H9 (cell line): ENCODE measurements around the gene TARBP1. TPM values are rescaled to one million over a fixed set of nuclear protein-coding genes. Genes with fewer than 3 reads are reported as not detected.

Source experiments
- DNase-seq: peaks from one replicate; pipeline ENCODE4 v3.0.0-alpha.2; 2017
- H2AFZ ChIP-seq: one replicate; pipeline ENCODE4 v1.6.1; 2013; ENCODE audit warnings: mild to moderate bottlenecking, low read length, control low read depth, moderate library complexity
- H2AK5ac ChIP-seq: 2 replicates; pipeline ENCODE4 v1.6.1; 2013; ENCODE audit warnings: low read length, control low read depth, mixed read lengths; ENCODE audit not compliant: insufficient read length
- H2BK120ac ChIP-seq: one replicate; pipeline ENCODE4 v1.6.1; 2013; ENCODE audit warnings: low read depth, mild to moderate bottlenecking, low read length, control low read depth, inconsistent platforms; ENCODE audit not compliant: poor library complexity, severe bottlenecking
- H2BK12ac ChIP-seq: 2 replicates; pipeline ENCODE4 v1.6.1; 2013; ENCODE audit warnings: low read length, control low read depth, mixed read lengths, low read depth; ENCODE audit not compliant: insufficient read length
- H2BK15ac ChIP-seq: 2 replicates; pipeline ENCODE4 v1.6.1; 2013; ENCODE audit warnings: low read depth, low read length, control low read depth
- H2BK20ac ChIP-seq: one replicate; pipeline ENCODE4 v1.6.1; 2013; ENCODE audit warnings: low read depth, mild to moderate bottlenecking, low read length, control low read depth, inconsistent platforms; ENCODE audit not compliant: poor library complexity, severe bottlenecking
- H2BK5ac ChIP-seq: 2 replicates; pipeline ENCODE4 v1.6.1; 2013; ENCODE audit warnings: low read length, control low read depth, mixed read lengths; ENCODE audit not compliant: insufficient read length
- H3K14ac ChIP-seq: 2 replicates; pipeline ENCODE4 v1.6.1; 2013; ENCODE audit warnings: low read length, control low read depth; ENCODE audit not compliant: insufficient read depth
- H3K18ac ChIP-seq: 2 replicates; pipeline ENCODE4 v1.6.1; 2013; ENCODE audit warnings: low read depth, mild to moderate bottlenecking, mixed read lengths, low read length, control low read depth; ENCODE audit not compliant: insufficient read length
- H3K23ac ChIP-seq: 2 replicates; pipeline ENCODE4 v1.6.1; 2013; ENCODE audit warnings: low read length, control low read depth, mixed read lengths, low read depth; ENCODE audit not compliant: insufficient read length
- H3K23me2 ChIP-seq: 2 replicates; pipeline ENCODE4 v1.6.1; 2013; ENCODE audit warnings: low read depth, mild to moderate bottlenecking, mixed read lengths, low read length, control low read depth; ENCODE audit not compliant: insufficient read length, poor library complexity, severe bottlenecking
- H3K27ac ChIP-seq: 2 replicates; pipeline ENCODE4 v1.5.1; 2013; ENCODE audit warnings: low read length, control low read depth, mixed read lengths, low read depth; ENCODE audit not compliant: insufficient read length
- H3K27me3 ChIP-seq: 2 replicates; pipeline ENCODE4 v1.6.1; 2013; ENCODE audit warnings: low read length, control low read depth, inconsistent platforms; ENCODE audit not compliant: insufficient read depth
- H3K4ac ChIP-seq: 2 replicates; pipeline ENCODE4 v1.6.1; 2013; ENCODE audit warnings: low read depth, mild to moderate bottlenecking, control low read depth, inconsistent platforms, low read length, moderate library complexity
- H3K4me1 ChIP-seq: 2 replicates; pipeline ENCODE4 v1.6.1; 2013; ENCODE audit warnings: low read length, control low read depth, inconsistent platforms; ENCODE audit not compliant: insufficient read depth
- H3K4me2 ChIP-seq: 2 replicates; pipeline ENCODE4 v1.6.1; 2013; ENCODE audit warnings: low read length, control low read depth, mixed read lengths; ENCODE audit not compliant: insufficient read length, insufficient read depth
- H3K56ac ChIP-seq: 2 replicates; pipeline ENCODE4 v1.6.1; 2013; ENCODE audit warnings: low read depth, mild to moderate bottlenecking, mixed read lengths, low read length, control low read depth; ENCODE audit not compliant: insufficient read length
- H3K79me1 ChIP-seq: 2 replicates; pipeline ENCODE4 v1.6.1; 2013; ENCODE audit warnings: low read depth, mild to moderate bottlenecking, moderate library complexity, low read length, control low read depth, inconsistent platforms; ENCODE audit not compliant: insufficient read depth, poor library complexity, severe bottlenecking
- H3K79me2 ChIP-seq: 2 replicates; pipeline ENCODE4 v1.6.1; 2013; ENCODE audit warnings: low read length, control low read depth, inconsistent platforms; ENCODE audit not compliant: insufficient read depth
- H3K9ac ChIP-seq: 2 replicates; pipeline ENCODE4 v1.6.1; 2013; ENCODE audit warnings: low read length, control low read depth, mixed read lengths; ENCODE audit not compliant: insufficient read length; ENCODE audit errors: extremely low read depth
- H3K9me3 ChIP-seq: one replicate; pipeline ENCODE4 v1.6.1; 2013; ENCODE audit warnings: low read depth, low read length, inconsistent platforms; ENCODE audit not compliant: control insufficient read depth
- H3T11ph ChIP-seq: one replicate; pipeline ENCODE4 v1.6.1; 2013; ENCODE audit warnings: mild to moderate bottlenecking, low read length, control low read depth, inconsistent platforms
- H4K20me1 ChIP-seq: one replicate; pipeline ENCODE4 v1.6.1; 2013; ENCODE audit not compliant: control insufficient read depth, insufficient read length, insufficient read depth
- H4K5ac ChIP-seq: 2 replicates; pipeline ENCODE4 v1.6.1; 2013; ENCODE audit warnings: low read depth, mild to moderate bottlenecking, mixed read lengths, low read length, control low read depth; ENCODE audit not compliant: insufficient read length
- H4K8ac ChIP-seq: replicated peaks from 2 replicates; pipeline ENCODE4 v1.6.1; 2013; ENCODE audit warnings: low read length, control low read depth, mixed read lengths, low read depth; ENCODE audit not compliant: insufficient read length
- H4K91ac ChIP-seq: 2 replicates; pipeline ENCODE4 v1.6.1; 2013; ENCODE audit warnings: low read depth, mild to moderate bottlenecking, moderate library complexity, mixed read lengths, low read length, control low read depth; ENCODE audit not compliant: insufficient read length
- H3K27ac Mint-ChIP-seq, 3 experiments: 2 replicates in 2 of 3; 3 replicates in 1 of 3; pipeline ENCODE4 v1.8.0; 2020 to 2021; ENCODE audit warnings: mixed read lengths in 3 of 3, mild to moderate bottlenecking in 1 of 3, moderate library complexity in 1 of 3
- H3K27me3 Mint-ChIP-seq: 2 replicates; pipeline ENCODE4 v1.8.0; 2021; ENCODE audit warnings: low read depth, mild to moderate bottlenecking, moderate library complexity, mixed read lengths
- H3K36me3 Mint-ChIP-seq, 3 experiments: 2 replicates in 2 of 3; 3 replicates in 1 of 3; pipeline ENCODE4 v1.8.0; 2020 to 2021; ENCODE audit warnings: low read depth in 3 of 3, mixed read lengths in 3 of 3; ENCODE audit not compliant: insufficient read depth in 1 of 3
- H3K4me1 Mint-ChIP-seq, 2 experiments: 2 replicates each; pipeline ENCODE4 v1.8.0; 2020; ENCODE audit warnings: mixed read lengths in 2 of 2
- H3K4me3 Mint-ChIP-seq, 2 experiments: 2 replicates in 1 of 2; 3 replicates in 1 of 2; pipeline ENCODE4 v1.8.0; 2020 to 2021; ENCODE audit warnings: mild to moderate bottlenecking in 2 of 2, mixed read lengths in 2 of 2, moderate library complexity in 1 of 2
- H3K9me3 Mint-ChIP-seq, 2 experiments: 2 replicates in 1 of 2; 3 replicates in 1 of 2; pipeline ENCODE4 v1.8.0; 2020; ENCODE audit warnings: mild to moderate bottlenecking in 2 of 2, mixed read lengths in 2 of 2, moderate library complexity in 1 of 2
- CTCF ChIP-seq: fragments of 200-600 bp; sonication (generic); conservative IDR thresholded peaks from 3 replicates; pipeline ENCODE4 v1.8.0; 2021; ENCODE audit warnings: antibody characterized with exemption, mild to moderate bottlenecking
- WGBS: extraction: QIAGEN DNeasy Blood & Tissue Kit; methylation state at CpG from one replicate; pipeline ENCODE4 v1.1.7; 2013; ENCODE audit warnings: missing lambda C conversion rate, low lambda C conversion rate, mixed read lengths; ENCODE audit not compliant: insufficient read length; ENCODE audit errors: extremely low coverage; 5-methylcytosine and 5-hydroxymethylcytosine counted together
- total RNA-seq: library from RNA; stranded (reverse); gene quantifications from 2 replicates; pipeline ENCODE4 v1.2.1, GENCODE V29; 2021

The TARBP1 gene
- total RNA-seq, 1 experiment from 2014 or later: 20.2 TPM

- no peaks in the 10 kb centered on the region for H4K20me1 ChIP-seq
- H4K8ac ChIP-seq: no peak overlapping the region
- no peak overlapping the region for H2BK20ac ChIP-seq
- no peak overlapping the region for H2BK5ac ChIP-seq
- no peaks in the 10 kb centered on the region for H3K79me2 ChIP-seq
- H3K23me2 ChIP-seq: no peaks in the 10 kb centered on the region
- H2BK120ac ChIP-seq: no peak overlapping the region
- H3K56ac ChIP-seq: no peak overlapping the region
- no peak overlapping the region for H2AFZ ChIP-seq
- no peak overlapping the region for H3K4ac ChIP-seq
- no peaks in the 10 kb centered on the region for H3K36me3 Mint-ChIP-seq
- no peak overlapping the region for H3T11ph ChIP-seq
- peaks cover 9% of the 10 kb centered on the region; the same call in 1 of the 2 replicates for H3K27me3 ChIP-seq
- H3K4me1 Mint-ChIP-seq: peaks cover 27 to 32% of the 10 kb centered on the region in 2 experiments
- H3K79me1 ChIP-seq: no peaks in the 10 kb centered on the region
- H3K27ac Mint-ChIP-seq: no peak overlapping the region
- no peak overlapping the region for H3K27ac ChIP-seq
- H3K4me3 Mint-ChIP-seq: no peak overlapping the region
- peaks cover 60% of the 10 kb centered on the region for H3K27me3 Mint-ChIP-seq
- no peak overlapping the region for H4K91ac ChIP-seq
- WGBS: no CpG with 5 or more reads among the region's 12 CpGs
- no peak overlapping the region for H3K14ac ChIP-seq
- H2AK5ac ChIP-seq: no peak overlapping the region
- peak; percentile 40; the same call in 2 of the 3 replicates for TF ChIP-seq CTCF
- no peak overlapping the region for H3K4me2 ChIP-seq
- H2BK12ac ChIP-seq: no peak overlapping the region
- DNase-seq: no peak
- no peak overlapping the region for H2BK15ac ChIP-seq
- H3K9me3 Mint-ChIP-seq: no peaks in the 10 kb centered on the region; a peak in 1 of 5 replicates
- H3K23ac ChIP-seq: no peak overlapping the region
- no peak overlapping the region for H4K5ac ChIP-seq
- H3K4me1 ChIP-seq: peaks cover 2% of the 10 kb centered on the region
- H3K18ac ChIP-seq: no peak overlapping the region
- H3K9ac ChIP-seq: no peak overlapping the region
- no peaks in the 10 kb centered on the region for H3K9me3 ChIP-seq
Measured at GRCh38 chr1:234486858-234487840, 8.2 kb upstream of the TARBP1 start.
